ENCODE measurements around the gene NDRG4.

Gene NDRG4

GRCh38 chr16:58456193-58456592, 43.8 kb upstream of the NDRG4 start:
- Histone ChIP-seq H3K4me3 (no peak overlapping the region), H3K9ac (ENCODE audit: insufficient read length) (no peak overlapping the region), H3K36me3 (ENCODE audit: insufficient read depth, low read length) (no peaks in the 10 kb centered on the region), H3K27ac (no peak overlapping the region), H3K9me3 (ENCODE audit: low read depth, low read length) (no peaks in the 10 kb centered on the region)
- no peak for DNase-seq (ENCODE audit: low read depth, low spot score)
- TF ChIP-seq EZH2 (IDR thresholded peaks at IDR 0.05) (no peak), POLR2AphosphoS5 (IDR thresholded peaks at IDR 0.05; ENCODE audit: borderline replicate concordance, low read depth, low read length) (no peak), FOXP2 (optimal IDR thresholded peaks at IDR 0.05; ENCODE audit: control extremely low read depth, extremely low read length, insufficient read depth) (no peak)

DNA sequence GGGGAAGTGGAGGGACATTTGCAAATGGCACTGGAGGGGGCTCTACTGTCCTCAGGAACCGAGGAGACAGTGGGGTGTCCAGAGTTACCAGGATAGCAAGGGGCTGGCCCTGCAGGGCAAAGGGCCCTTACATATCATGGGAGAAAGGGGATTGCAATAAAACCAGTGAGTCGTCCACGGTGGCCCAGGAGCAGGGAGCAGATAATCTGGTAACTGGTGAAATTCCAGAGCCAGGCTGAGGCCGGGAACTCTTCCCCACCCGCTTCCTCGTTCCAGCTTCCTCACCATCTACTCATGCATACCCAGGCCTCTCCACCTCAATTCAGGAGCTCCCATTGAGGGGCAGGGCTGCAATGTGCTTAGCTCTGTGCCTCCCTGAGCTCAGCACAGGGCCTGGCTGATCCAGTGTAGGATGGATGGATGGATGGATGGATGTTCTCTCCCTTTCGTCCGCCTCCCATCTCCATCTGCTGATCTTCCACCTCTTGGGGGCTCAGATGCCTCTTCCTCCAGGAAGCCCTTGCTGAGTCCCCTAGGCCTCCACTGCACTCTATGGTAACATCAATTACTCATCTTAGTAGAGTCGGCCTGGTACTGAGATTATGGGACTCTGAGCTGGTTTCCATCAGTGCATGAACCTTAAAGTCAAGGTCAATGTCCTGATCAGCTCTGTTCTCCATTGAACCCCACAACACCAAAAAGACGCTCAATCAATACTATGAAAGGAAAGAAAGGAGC, 41.2 kb upstream of the NDRG4 start:
- H3K36me3 ChIP-seq (ENCODE audit: insufficient read depth, low read length) = no peaks in the 10 kb centered on the region
- DNase-seq (ENCODE audit: low read depth, low spot score) = no peak
- H3K9ac ChIP-seq (ENCODE audit: insufficient read length) = no peak overlapping the region
- TF ChIP-seq FOXP2 (optimal IDR thresholded peaks at IDR 0.05; ENCODE audit: control extremely low read depth, extremely low read length, insufficient read depth) (no peak), EZH2 (IDR thresholded peaks at IDR 0.05) (no peak), POLR2AphosphoS5 (IDR thresholded peaks at IDR 0.05; ENCODE audit: borderline replicate concordance, low read depth, low read length) (no peak)
- H3K27ac ChIP-seq = no peak overlapping the region
- H3K4me3 ChIP-seq = no peak overlapping the region
- H3K9me3 ChIP-seq (ENCODE audit: low read depth, low read length) = no peaks in the 10 kb centered on the region

GRCh38 chr16:58459344-58460218, 40.4 kb upstream of the NDRG4 start:
- H3K9me3 ChIP-seq (ENCODE audit: low read depth, low read length) = no peaks in the 10 kb centered on the region
- no peak overlapping the region for H3K9ac ChIP-seq (ENCODE audit: insufficient read length)
- no peak for TF ChIP-seq FOXP2 (optimal IDR thresholded peaks at IDR 0.05; ENCODE audit: control extremely low read depth, extremely low read length, insufficient read depth)
- no peak for TF ChIP-seq EZH2 (IDR thresholded peaks at IDR 0.05)
- TF ChIP-seq POLR2AphosphoS5 (IDR thresholded peaks at IDR 0.05; ENCODE audit: borderline replicate concordance, low read depth, low read length) = no peak
- H3K4me3 ChIP-seq = no peak overlapping the region
- no peak for DNase-seq (ENCODE audit: low read depth, low spot score)
- H3K36me3 ChIP-seq (ENCODE audit: insufficient read depth, low read length) = no peaks in the 10 kb centered on the region
- no peak overlapping the region for H3K27ac ChIP-seq

DNA sequence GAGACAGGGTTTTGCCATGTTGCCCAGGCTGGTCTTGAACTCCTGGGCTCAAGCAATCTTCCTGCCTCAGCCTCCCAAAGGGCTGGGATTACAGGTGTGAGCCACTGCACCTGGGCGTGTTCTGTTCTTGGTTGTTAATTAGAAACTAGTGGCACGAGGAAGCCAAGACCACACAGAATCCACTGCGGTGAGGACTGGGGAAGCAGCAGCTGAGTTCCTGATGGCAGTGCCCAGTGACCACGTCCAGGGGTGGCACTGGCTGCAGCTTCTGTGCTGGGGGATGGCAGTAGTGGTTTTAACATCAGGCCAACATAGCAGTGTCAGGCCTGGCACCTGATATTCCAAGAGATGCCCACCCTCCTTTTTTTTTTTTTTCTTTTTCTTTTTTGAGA, 39.7 kb upstream of the NDRG4 start:
- H3K9me3 ChIP-seq (ENCODE audit: low read depth, low read length) = no peaks in the 10 kb centered on the region
- no peak overlapping the region for H3K9ac ChIP-seq (ENCODE audit: insufficient read length)
- H3K27ac ChIP-seq = no peak overlapping the region
- no peaks in the 10 kb centered on the region for H3K36me3 ChIP-seq (ENCODE audit: insufficient read depth, low read length)
- TF ChIP-seq EZH2 (IDR thresholded peaks at IDR 0.05) = no peak
- TF ChIP-seq FOXP2 (optimal IDR thresholded peaks at IDR 0.05; ENCODE audit: control extremely low read depth, extremely low read length, insufficient read depth) = no peak
- TF ChIP-seq POLR2AphosphoS5 (IDR thresholded peaks at IDR 0.05; ENCODE audit: borderline replicate concordance, low read depth, low read length) = no peak
- no peak for DNase-seq (ENCODE audit: low read depth, low spot score)
- no peak overlapping the region for H3K4me3 ChIP-seq

DNA sequence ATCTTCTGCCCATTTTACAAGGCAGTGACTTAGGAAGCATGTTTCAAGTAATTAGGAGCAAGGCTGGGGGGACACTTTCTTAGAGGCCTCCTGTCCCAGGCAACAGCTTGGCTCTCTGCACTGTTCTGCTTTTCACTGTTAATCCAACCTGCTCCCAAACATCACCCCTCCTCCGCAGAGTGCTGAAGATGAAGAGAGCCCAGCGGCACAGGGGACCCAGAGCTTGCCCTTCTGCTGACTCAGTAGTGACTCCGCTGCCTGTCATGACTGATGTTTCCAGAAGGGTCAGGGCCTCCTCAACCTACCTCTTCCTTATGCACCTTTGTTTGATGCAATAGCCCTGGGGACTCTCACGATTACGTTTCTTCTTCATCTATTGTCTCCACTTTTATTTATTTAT, 38.9 kb upstream of the NDRG4 start:
- TF ChIP-seq POLR2AphosphoS5 (IDR thresholded peaks at IDR 0.05; ENCODE audit: borderline replicate concordance, low read depth, low read length) = no peak
- no peak for TF ChIP-seq FOXP2 (optimal IDR thresholded peaks at IDR 0.05; ENCODE audit: control extremely low read depth, extremely low read length, insufficient read depth)
- no peak for TF ChIP-seq EZH2 (IDR thresholded peaks at IDR 0.05)

DNA sequence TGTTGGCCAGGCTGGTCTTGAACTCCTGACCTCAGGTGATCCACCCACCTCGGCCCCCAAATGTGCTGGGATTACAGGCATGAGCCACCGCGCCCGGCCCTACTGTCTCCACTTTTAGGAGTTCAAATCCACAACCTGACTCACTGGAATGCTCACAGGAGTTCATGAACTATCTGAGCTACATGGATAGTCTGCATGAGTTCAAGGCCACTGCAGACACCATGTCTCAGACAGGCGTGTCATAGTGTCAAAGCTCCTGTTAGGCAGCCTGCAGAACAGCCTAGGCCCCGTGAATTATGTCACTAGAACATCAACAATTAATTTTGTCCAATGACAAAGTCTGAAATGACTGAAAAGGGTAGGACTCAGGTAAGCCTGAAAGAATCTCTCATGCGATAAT, 38.3 kb upstream of the NDRG4 start:
- H3K9me3 ChIP-seq (ENCODE audit: low read depth, low read length) = no peaks in the 10 kb centered on the region
- DNase-seq (ENCODE audit: low read depth, low spot score) = no peak
- H3K9ac ChIP-seq (ENCODE audit: insufficient read length) = no peak overlapping the region
- H3K36me3 ChIP-seq (ENCODE audit: insufficient read depth, low read length) = no peaks in the 10 kb centered on the region
- H3K4me3 ChIP-seq = no peak overlapping the region
- no peak overlapping the region for H3K27ac ChIP-seq
- TF ChIP-seq POLR2AphosphoS5 (IDR thresholded peaks at IDR 0.05; ENCODE audit: borderline replicate concordance, low read depth, low read length) (no peak), EZH2 (IDR thresholded peaks at IDR 0.05) (no peak), FOXP2 (optimal IDR thresholded peaks at IDR 0.05; ENCODE audit: control extremely low read depth, extremely low read length, insufficient read depth) (no peak)

More for the DNA sequence above, 38.9 kb upstream of the NDRG4 start:
- no peak overlapping the region for H3K27ac ChIP-seq
- no peaks in the 10 kb centered on the region for H3K36me3 ChIP-seq (ENCODE audit: insufficient read depth, low read length)
- H3K9me3 ChIP-seq (ENCODE audit: low read depth, low read length) = no peaks in the 10 kb centered on the region
- no peak for DNase-seq (ENCODE audit: low read depth, low spot score)
- no peak overlapping the region for H3K9ac ChIP-seq (ENCODE audit: insufficient read length)
- H3K4me3 ChIP-seq = no peak overlapping the region

DNA sequence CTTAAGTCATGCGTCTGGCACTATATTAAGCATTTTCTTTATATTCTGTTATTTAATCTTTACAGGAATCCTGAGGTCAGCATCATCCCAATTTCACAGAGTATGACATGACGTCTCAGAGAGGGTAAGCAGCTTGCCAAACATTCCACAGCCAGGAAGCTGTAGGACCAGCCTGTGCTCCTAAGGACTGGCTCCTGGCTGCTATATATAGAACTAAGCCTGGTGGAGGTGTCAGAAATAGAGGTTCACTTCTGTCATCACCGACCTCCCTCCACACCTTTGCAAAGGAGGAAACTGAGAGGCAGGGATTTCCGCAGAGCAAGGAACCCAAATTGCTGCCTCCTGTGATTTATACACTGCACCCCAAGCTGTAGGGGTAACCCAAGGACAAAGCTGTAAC, 37.9 kb upstream of the NDRG4 start:
- TF ChIP-seq EZH2 (IDR thresholded peaks at IDR 0.05) (no peak), FOXP2 (optimal IDR thresholded peaks at IDR 0.05; ENCODE audit: control extremely low read depth, extremely low read length, insufficient read depth) (no peak), POLR2AphosphoS5 (IDR thresholded peaks at IDR 0.05; ENCODE audit: borderline replicate concordance, low read depth, low read length) (no peak)
- H3K9me3 ChIP-seq (ENCODE audit: low read depth, low read length) = no peaks in the 10 kb centered on the region

GRCh38 chr16:58462499-58462996, 37.4 kb upstream of the NDRG4 start:
- Histone ChIP-seq H3K27ac (no peak overlapping the region), H3K4me3 (no peak overlapping the region), H3K9me3 (ENCODE audit: low read depth, low read length) (no peaks in the 10 kb centered on the region)

More for the DNA sequence above, 37.9 kb upstream of the NDRG4 start:
- no peak overlapping the region for H3K9ac ChIP-seq (ENCODE audit: insufficient read length)
- no peak overlapping the region for H3K4me3 ChIP-seq
- H3K27ac ChIP-seq = no peak overlapping the region
- DNase-seq (ENCODE audit: low read depth, low spot score) = no peak
- no peaks in the 10 kb centered on the region for H3K36me3 ChIP-seq (ENCODE audit: insufficient read depth, low read length)

More at GRCh38 chr16:58462499-58462996, 37.4 kb upstream of the NDRG4 start:
- Histone ChIP-seq H3K36me3 (ENCODE audit: insufficient read depth, low read length) (no peaks in the 10 kb centered on the region), H3K9ac (ENCODE audit: insufficient read length) (no peak overlapping the region)
- TF ChIP-seq POLR2AphosphoS5 (IDR thresholded peaks at IDR 0.05; ENCODE audit: borderline replicate concordance, low read depth, low read length) (no peak), FOXP2 (optimal IDR thresholded peaks at IDR 0.05; ENCODE audit: control extremely low read depth, extremely low read length, insufficient read depth) (no peak), EZH2 (IDR thresholded peaks at IDR 0.05) (no peak)
- DNase-seq (ENCODE audit: low read depth, low spot score) = no peak

Measured in SK-N-MC (cell line).